Urothelium cell line (cell line): ENCODE measurements around the gene TUBB2A.
"Not testable (repeated sequence)": the region's sequence is repeated elsewhere in the genome, so short reads cannot be mapped to it uniquely, and the experiment has no call there.

Experiments
- DNase-seq: peaks from one replicate; pipeline ENCODE4 v3.0.0; 2011; ENCODE audit warnings: low spot score, mixed read lengths
- FAIRE-seq: peaks from 2 replicates; lab custom pipeline; 2011; peaks lifted over from hg19 to GRCh38; lab: Jason Lieb, UNC

The TUBB2A gene

DNA sequence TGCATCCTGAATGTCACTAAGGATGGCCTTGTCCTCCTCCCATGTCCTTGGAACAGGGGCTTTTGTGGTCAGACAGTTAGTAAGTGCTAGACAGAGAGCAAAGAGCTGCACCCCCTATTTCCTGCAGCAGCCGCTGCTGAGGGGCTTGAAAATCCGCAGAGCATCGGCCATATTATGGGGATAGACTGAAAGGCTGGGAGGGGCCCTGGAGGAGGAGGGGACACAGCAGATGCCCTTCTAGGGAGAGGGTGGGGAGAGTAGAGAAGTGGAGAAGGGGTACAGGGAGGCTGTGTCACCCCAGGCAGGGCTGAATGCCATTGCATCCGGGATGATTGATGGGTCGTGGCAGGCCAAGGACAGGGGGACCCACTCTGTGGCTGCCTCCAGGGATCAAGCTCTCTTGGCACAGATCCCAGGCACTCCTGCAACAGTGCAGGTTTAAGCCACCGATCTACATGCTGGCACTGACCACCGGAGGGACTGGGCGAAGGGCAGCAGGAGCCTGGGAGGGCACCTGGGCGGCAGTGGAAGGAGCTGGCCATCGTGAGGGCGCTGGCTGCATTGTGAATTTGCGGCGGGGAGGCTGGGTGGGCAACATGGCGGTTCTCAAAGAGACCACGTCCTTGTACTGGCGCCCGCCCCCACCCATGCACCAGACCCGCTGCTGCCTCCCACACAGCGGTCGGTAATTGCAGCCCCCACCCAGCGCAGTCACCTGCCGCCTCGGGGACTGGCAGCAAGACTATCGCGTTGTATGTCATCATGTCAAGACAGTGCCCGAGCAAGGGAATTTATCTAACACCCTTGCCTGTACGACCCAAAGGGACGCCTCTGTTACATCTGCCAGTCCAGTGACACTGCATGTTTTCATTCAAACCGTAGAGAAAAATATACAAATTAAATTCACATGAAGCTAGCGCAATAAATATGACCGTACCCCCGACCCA is 887 bp downstream of the TUBB2A start:
- DNase-seq (peak; percentile 12), FAIRE-seq (peak; percentile 67)

DNA sequence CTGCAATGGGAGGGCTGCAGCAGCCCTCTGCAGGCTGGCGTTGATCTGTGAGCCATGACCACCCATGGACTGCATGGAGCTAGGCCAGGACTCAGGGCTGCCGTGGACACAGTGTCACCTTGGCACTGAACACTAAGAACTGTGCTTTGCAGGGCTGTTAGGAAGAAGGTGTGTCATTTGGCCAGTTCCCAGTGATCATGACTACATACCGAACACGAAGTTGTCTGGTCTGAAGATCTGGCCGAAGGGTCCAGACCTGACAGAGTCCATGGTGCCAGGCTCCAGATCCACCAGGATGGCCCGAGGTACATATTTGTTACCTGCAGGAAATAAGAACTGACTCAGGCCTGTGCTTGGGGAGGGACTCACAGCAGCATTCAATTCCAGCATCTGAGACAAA is 1.9 kb downstream of the TUBB2A start:
- not testable (repeated sequence) for DNase-seq, FAIRE-seq

DNA sequence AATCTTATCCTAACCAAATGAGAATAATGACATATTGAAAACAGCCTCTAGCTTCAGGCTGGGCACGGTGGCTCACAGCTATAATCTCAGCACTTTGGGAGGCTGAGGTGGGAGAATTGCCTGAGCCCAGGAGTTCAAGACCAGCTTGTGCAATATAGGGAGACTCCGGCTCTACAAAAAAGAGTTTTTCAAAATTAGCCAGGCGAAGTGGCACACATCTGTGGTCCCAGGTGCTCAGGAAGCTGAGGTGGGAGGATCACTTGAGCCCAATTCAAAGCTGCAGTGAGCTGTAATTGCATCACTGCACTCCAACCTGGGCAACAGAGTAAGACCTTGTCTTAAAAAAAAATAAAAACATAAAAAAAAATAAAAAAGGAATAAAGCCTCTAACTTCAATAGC is 4.7 kb downstream of the TUBB2A start:
- no peak for DNase-seq

DNA sequence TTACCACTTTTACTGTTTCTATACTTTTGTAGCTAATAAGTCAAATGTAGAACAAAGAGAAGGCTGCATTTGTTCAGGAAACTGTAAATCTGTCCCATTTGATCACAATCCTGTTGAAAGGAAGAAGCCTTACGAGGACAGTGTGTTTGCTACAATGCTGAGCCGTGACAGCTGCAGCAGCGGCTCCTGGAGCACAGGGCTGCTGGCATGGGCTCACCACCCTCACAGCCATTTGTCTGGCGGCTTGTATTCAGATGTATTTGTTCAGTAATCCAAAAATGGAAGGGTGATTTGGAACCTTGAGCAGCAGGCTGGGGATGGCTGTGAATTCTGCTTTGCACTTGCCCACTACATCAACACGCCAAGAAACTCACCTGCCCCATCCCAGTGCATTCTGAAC is 5.7 kb downstream of the TUBB2A start:
- no peak for DNase-seq
- no peak for FAIRE-seq

More for the DNA sequence above, 4.7 kb downstream of the TUBB2A start:
- FAIRE-seq, result no peak

DNA sequence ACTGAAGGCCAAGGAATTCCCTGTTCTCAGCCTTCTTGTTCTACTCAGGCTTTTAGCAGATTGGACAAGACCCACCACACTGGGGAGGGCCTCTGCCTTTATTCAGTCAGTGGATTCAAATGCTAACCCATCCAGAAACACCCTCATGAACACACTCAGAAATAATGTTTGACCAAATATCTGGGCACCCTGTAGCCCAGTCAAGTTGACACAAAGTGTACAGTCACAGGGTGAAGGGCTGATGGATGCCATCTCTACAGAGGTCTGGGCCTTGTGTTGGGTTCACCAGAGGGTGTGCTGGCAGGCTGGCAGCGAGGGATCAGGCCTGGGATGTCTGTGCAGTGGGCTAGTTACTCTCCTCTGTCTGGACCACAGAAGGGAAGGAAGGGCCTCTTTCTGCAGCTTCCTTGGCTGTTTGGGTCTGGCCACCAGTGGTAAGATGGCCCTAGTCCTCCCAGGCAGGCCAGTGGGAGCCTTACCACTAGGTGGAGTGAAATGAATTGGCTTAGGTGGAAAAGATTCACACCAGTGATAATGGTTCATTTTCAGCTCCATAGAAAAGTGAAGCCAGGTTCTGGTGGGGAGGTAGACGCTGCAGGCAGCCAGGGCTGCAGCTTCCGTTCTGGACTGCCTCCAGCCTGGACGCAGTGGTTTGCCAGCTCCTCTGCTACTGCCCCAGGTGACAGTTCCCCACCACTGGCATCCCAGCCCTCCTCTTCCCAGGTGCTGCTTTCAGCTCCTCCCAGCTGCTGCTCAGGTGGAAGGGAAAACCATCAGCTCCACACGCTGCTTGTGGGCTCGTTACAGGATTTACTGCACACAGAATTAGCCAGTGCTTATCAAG is 9.2 kb downstream of the TUBB2A start:
- no peak for DNase-seq
- no peak for FAIRE-seq

DNA sequence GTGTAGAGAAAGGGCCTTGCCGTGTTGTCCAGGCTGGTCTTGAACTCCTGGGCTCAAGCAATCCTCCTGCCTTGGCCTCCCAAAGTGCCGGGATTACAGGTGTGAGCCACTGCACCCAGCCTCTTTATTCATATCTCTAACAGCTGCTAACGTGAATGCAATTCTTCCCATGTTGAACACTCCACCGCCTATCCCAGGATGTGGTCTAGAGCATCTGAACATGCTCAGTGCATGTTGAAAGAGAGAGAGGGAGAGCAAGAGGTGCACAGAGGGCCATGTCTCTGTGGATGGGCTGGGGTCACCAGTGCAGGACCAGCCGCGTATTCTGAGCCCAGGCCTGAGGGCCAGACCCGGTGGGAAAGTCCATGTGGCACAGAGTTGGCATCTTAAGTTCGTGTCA is 12.8 kb downstream of the TUBB2A start:
- FAIRE-seq, result no peak
- DNase-seq, result no peak

DNA sequence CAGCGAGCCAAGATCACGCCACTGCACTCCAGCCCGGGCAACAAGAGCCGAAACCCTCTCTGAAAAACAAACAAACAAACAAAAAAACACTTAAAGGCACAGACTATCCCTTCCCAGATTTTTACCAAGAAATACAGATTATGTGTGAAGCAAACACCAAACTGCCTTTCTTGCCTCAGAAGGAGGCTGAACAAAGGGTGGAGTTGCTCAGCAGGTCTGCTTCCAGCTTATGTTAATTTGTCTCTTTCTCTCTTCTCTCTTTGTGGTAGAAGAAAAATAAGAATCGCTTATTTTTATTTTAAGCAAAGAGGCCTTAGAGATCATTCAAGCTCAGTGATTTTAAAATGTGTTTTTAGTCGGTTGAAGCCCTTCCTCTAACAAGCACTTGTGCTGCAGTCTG is 14.2 kb downstream of the TUBB2A start:
- DNase-seq, result no peak
- no peak for FAIRE-seq

DNA sequence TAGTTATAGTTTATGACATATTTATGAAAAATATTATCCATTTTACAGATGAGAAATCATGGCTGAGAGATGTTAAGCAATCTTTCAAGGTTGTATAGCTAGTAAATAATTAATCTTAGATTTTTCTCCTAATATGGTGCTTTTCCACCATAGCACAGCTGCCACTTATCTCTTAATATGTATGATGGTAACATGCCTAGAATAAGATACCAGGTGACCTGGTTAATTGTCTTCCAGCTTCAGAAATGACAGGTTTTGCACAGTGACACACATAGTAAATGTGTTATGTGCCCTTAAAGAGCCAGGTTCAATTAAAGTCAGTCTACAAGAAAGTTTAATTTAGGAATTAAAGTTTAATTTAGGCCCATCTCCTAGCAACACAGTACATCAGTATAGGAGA is 14.8 kb downstream of the TUBB2A start:
- DNase-seq, result no peak
- FAIRE-seq, result no peak

DNA sequence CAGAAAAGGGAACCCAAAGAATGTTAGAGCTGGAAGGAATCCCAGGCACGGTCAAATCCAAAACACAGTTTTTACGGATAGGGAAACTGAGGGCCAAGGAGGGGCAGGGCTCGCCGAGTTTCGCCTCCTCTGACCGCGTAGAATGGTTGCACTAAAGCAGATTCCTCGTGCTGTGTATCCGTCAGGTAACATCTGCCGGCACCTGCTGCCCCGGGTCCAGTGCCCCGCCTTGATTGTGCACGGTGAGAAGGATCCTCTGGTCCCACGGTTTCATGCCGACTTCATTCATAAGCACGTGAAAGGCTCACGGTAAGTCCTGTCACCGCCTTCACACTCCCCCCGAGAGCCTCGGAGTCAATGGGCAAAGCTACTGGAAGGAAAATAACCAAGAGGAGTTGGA is 17.1 kb downstream of the TUBB2A start:
- DNase-seq (no peak), FAIRE-seq (no peak)

DNA sequence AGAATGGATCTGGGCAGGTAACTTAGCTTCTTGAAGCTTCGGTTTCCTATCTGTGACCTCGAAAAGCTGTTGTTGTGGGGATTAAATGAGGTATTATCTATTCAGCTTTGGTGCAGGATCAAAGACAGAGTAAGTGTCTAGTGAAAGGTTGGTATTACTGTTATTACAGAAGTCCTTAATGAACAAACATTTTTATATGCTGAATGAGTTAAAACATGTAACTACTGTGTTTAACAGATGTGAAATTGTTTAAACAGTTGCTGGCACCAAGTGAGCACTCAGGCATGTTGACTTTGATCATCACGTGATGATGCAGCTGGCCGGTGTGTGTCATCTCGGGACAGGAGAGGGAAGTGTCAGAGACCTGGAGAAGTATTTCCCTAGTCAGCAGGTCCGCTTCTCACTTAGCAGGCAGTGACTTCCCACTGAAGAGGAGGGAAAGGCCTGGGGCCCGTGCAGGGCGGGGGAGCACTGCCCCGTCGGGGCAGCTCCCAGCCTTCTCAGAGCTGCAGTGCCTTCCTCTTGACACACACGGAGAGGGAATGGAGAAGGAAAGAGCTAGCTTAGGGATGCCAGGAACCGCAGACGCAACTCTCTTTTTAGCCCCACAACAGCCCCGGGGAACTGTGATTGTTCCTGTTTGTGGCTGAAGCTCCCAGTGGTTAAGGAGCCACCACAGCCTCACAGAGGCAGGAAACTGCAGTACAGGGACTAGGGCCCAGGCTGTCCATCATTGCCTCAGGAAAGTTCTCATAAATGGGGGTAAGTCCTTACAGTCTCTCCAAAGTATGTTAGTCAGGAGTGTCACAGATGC is 18.0 kb downstream of the TUBB2A start:
- peak; percentile 72 for DNase-seq
- FAIRE-seq, result no peak

DNA sequence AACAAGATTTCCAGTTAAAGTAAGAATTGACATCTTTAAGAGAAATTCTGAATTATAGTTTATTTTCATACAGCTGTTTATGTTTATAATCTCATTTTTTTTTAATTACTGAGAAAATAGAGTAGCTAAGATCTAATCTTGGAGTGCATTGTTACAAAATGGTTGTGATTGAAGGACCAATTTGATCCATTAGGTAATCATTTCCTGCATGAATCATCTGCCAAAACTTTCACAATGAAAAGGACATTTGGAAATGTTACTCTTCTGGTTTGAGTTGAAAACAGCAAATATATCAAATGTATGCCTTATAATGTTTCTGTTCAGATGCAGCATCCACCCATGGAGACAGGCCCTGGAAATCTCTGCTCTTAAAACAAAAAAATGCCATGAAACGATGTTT is 19.0 kb downstream of the TUBB2A start:
- DNase-seq, result no peak

DNA sequence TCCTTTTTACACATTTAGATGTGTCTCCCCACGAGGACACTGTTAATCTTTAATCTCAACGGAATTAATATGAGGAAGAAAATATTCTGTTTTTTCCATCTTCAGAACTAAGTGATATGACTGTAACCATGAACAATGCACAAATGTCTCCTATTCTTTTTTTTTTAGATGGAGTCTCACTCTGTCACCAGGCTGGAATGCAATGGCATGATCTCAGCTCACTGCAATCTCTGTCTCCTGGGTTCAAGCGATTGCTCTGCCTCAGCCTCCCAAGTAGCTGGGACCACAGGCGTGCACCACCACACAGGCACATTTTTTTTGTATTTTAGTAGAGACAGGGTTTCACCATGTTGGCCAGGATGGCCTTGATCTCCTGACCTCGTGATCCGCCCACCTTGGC is 19.5 kb downstream of the TUBB2A start:
- not testable (repeated sequence) for FAIRE-seq, DNase-seq

More for the DNA sequence above, 19.0 kb downstream of the TUBB2A start:
- FAIRE-seq, result no peak

DNA sequence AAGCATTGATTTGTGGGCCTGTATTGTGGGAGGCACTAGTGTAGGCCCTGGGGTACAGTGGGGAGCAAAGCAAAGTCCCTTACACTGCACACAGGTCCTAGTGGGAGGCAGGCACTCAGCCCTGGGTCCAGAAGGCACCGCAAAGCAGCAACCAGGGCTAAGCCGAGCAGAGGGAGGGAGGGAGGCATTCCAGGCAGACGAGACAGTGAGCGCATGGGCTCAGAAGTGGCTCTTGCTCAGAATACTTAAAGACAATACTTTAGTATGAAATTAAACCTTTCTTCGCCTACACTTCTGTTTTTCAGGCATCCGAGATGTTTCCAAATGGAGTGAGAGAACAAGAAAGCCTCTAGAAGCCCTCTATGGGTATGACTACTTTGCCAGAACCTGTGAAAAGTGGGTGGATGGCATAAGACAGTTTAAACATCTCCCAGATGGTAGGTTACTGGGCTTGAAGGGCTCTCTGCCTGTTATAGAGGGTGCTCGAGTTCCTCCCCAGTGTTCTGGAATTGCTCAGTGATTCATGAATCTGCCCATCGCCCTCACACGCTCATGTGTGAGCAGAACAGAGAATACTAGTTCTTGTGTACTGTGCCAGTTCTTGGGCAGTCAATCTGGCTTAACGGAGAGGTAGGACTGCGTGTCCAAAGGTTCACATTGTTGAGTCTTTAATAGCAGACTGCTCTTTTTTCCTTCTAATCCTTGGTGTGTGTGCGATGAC is 20.1 kb downstream of the TUBB2A start:
- FAIRE-seq, result no peak
- no peak for DNase-seq

DNA sequence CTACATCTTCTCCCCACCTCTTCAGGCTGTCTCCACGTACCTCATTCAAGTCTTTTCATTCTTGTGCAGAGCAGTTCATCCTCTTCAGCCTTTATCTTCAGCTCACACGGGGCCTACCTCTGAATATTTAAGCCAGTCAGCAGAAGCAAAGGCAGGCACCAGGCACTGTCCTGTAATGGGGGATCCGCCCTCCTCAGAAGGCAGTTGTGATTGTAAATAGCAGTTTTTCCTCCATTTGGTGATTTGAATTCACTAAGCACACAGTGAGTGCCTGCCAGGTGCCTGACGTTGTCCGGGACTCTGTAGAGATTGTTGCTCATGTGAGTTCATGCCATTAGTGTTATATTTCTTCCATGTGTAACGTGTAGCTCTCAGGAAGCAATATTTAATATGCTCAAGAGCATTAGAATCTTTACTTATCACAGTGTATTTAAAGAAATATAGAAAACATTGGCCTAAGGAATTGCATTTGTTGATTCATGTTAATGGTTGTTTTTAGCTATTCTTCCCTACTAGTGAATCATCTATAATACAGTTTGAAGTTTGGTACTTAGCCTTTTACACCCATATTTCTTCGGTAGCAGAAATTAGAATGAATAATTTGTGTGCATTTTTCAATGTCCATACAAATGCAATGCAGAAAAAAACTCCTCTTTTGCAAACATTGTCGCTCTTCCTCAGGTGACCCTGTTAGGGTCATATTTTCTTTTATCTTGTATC is 20.9 kb downstream of the TUBB2A start:
- DNase-seq (no peak), FAIRE-seq (no peak)

DNA sequence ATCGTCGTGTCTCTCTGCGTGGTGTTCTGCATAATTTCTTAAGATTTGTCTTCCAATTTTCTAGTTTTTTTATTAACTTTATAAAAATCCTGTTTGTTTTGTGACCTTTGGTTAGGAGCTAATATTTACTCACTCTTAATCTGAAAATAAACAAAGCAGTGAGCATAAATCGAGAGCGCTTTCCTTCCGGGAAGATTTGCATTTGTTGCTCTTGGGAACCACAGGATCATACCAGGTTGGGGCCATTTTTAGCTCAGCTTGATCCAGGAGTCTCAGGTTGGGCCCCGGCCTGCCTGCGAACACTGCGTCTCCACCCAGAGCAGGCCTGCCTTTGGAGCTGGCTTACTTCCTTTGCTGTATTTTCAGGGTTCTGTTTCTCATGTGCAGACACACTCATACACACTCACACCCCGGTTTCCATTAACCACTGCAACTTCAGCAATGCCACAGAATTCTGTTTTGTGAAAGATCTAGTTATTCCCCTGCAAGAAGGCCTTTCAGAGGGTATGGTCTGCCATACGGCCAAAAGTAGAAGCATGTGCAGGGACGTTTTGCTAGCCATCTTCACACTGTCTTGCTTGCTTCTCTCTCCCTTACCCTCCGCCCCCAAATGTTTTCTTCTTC is 21.6 kb downstream of the TUBB2A start:
- DNase-seq (no peak), FAIRE-seq (no peak)

DNA sequence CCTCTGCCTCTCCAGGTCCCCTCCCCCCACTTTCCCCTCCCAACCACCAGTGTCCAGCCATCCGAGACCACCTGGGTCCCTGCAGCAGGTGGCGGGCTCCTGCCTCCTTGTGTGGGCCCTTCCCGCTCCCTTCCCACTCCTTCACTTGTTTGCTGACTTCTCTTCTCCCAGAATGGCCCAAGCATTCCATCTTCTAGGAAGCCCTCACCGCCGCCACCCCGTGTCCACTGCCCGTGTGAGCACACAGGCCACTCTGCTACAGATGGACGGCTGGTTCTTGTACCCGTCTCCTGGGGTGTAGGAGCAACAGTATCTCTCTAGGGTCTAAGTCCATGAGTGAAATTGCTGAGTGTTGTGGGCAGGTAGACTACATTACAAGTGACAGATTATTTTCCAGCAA is 23.8 kb downstream of the TUBB2A start:
- no peak for DNase-seq
- FAIRE-seq, result no peak

DNA sequence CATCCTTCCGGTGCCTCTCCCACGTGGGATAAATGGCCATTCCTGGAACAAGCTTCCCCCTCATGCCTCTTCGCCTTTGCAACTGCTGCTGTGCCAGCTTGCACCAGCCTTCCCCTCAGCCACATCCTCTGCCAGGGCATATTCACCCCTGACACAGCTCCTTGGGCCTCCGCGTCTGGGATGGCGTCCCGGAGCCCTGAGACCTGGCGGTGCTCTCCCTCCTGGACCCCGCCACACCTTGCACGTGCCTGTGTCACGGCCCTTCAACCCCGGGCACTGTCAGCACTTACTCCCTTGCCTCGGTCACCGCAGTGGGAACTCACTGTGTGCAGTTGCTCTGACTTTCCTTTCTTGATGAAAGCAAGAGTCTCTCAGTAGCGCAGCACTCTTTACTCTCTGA is 25.6 kb downstream of the TUBB2A start:
- DNase-seq (no peak), FAIRE-seq (no peak)

DNA sequence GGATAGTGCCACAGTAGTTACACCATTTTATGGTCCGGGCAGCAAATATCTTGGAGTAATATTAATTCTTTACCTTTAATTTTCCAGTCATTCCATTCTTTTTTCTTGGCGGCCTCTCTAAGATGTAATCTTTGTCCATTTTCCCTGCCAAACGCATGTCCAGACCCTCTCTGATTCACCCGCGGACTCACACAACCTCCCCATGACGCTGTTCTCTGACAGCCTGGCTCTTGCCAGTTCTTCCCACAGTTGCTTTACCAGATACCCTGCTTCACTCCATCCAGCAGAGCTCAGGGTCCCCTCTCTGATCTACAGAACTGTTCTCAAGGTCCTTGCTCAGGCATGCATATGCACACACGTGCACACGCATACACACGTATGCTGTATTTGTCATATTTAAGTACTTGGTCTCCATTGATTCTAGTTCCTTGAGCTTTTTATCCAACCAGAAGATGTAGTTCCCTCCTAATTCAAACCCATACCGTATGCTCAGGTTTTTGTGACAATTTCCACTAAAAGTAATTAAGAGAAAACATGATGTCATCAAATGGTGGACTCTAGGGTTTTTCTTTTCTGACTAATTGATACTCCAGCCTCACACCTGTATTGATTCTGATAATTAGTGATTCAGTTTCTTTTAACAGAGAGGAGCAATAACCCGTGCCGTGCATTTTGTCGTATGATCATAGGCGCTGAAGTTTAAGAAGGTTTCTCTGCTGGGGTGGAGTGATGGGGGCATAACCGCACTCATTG is 28.8 kb downstream of the TUBB2A start:
- DNase-seq (no peak), FAIRE-seq (no peak)
